B cell (primary cell): ENCODE measurements around the gene CAMK2B. TPM values are rescaled to one million over a fixed set of nuclear protein-coding genes. Genes with fewer than 3 reads are reported as not detected.

Source experiments
- ATAC-seq: fragments of 200-7000 bp; cut with Tn5 transposase; one replicate; pipeline ENCODE4 v1.10.0; 2021; ENCODE audit warnings: low read depth, mild to moderate bottlenecking, moderate number of reproducible peaks, moderate library complexity
- CTCF ChIA-PET: fragments of 350-600 bp; sonication (Branson Sonifier 250); formaldehyde crosslinking; loops from one replicate; lab custom pipeline; 2021; ENCODE audit warnings: antibody characterized with exemption, inconsistent platforms; lab: Charles Lee
- POLR2A ChIA-PET: fragments of 350-600 bp; sonication (Branson Sonifier 250); formaldehyde crosslinking; loops from one replicate; lab custom pipeline; 2021; ENCODE audit warnings: antibody characterized with exemption; lab: Charles Lee
- DNase-seq: peaks from one replicate; pipeline ENCODE4 v3.0.0; 2013
- H2AFZ ChIP-seq: 2 replicates; pipeline ENCODE4 v1.6.1; 2012; ENCODE audit warnings: mild to moderate bottlenecking, low read depth, low read length; ENCODE audit not compliant: insufficient read depth, poor library complexity, severe bottlenecking
- H3K27ac ChIP-seq, 2 donors: 1 replicate in 1 of 2; 2 replicates in 1 of 2; pipeline ENCODE4 v1.5.1; 2012 to 2013; ENCODE audit warnings: low read length in 2 of 2, mild to moderate bottlenecking in 2 of 2, moderate library complexity in 1 of 2
- H3K27me3 ChIP-seq, 4 experiments: fragments of 200-600 bp in 1 of 4; sonication (generic) in 1 of 4; replicated peaks in 1 of 4; 1 replicate in 2 of 4; 2 replicates in 2 of 4; pipeline versions ENCODE4 v1.6.1 to v1.7.0; 2013 to 2016; ENCODE audit warnings: low read length in 3 of 4, mild to moderate bottlenecking in 2 of 4, mixed read lengths in 1 of 4, moderate library complexity in 1 of 4; ENCODE audit not compliant: insufficient read depth in 4 of 4, control insufficient read depth in 3 of 4; ENCODE audit errors: control extremely low read depth in 1 of 4
- H3K36me3 ChIP-seq, 2 experiments: replicated peaks in 1 of 2; 1 replicate in 1 of 2; 2 replicates in 1 of 2; pipeline versions ENCODE4 v1.6.1 to v1.7.1; 2013; ENCODE audit warnings: low read length in 1 of 2; ENCODE audit not compliant: insufficient read depth in 2 of 2, control insufficient read depth in 1 of 2; ENCODE audit errors: control extremely low read depth in 1 of 2, extremely low read depth in 1 of 2
- H3K4me1 ChIP-seq, 2 donors: fragments of 200-600 bp in 1 of 2; sonication (generic) in 1 of 2; 1 replicate in 1 of 2; 2 replicates in 1 of 2; pipeline versions ENCODE4 v1.5.1 to v1.6.1; 2013 to 2017; ENCODE audit warnings: low read length in 2 of 2; ENCODE audit not compliant: control insufficient read depth in 2 of 2, insufficient read depth in 2 of 2
- H3K4me2 ChIP-seq: replicated peaks from 2 replicates; pipeline ENCODE3; 2012; ENCODE audit warnings: mild to moderate bottlenecking, low read depth, low read length; ENCODE audit not compliant: poor library complexity, severe bottlenecking
- H3K4me3 ChIP-seq, 5 experiments: fragments of 200-600 bp in 1 of 5; sonication (generic) in 1 of 5; 1 replicate in 3 of 5; 2 replicates in 2 of 5; pipeline versions ENCODE4 v1.5.1 to v1.7.0; 2011 to 2016; ENCODE audit warnings: low read length in 4 of 5, mild to moderate bottlenecking in 4 of 5, low read depth in 2 of 5, control low read depth in 1 of 5, moderate library complexity in 1 of 5; ENCODE audit not compliant: insufficient read depth in 1 of 5; ENCODE audit errors: control extremely low read depth in 1 of 5, extremely low read depth in 1 of 5
- H3K79me2 ChIP-seq: fragments of 200-600 bp; sonication (generic); one replicate; pipeline ENCODE4 v1.6.0; 2016; ENCODE audit warnings: low read length; ENCODE audit not compliant: control insufficient read depth, insufficient read depth
- H3K9ac ChIP-seq: fragments of 200-600 bp; sonication (generic); 2 replicates; pipeline ENCODE4 v1.6.1; 2017; ENCODE audit warnings: mild to moderate bottlenecking, low read length, moderate library complexity
- H3K9me3 ChIP-seq, 3 donors: one replicate each; pipeline versions ENCODE4 v1.6.1 to v1.7.1; 2013; ENCODE audit warnings: low read length in 2 of 3; ENCODE audit not compliant: control insufficient read depth in 2 of 3, insufficient read depth in 1 of 3; ENCODE audit errors: control extremely low read depth in 1 of 3
- H4K20me1 ChIP-seq: 2 replicates; pipeline ENCODE4 v1.6.0; 2012; ENCODE audit warnings: mild to moderate bottlenecking, low read length; ENCODE audit not compliant: insufficient read depth, control insufficient read depth, poor library complexity, severe bottlenecking
- H3K27ac Mint-ChIP-seq: one replicate; pipeline ENCODE4 v1.8.0; 2021; ENCODE audit warnings: mixed read lengths
- H3K27me3 Mint-ChIP-seq: one replicate; pipeline ENCODE4 v1.8.0; 2021; ENCODE audit warnings: mixed read lengths
- H3K4me1 Mint-ChIP-seq: one replicate; pipeline ENCODE4 v1.8.0; 2021; ENCODE audit warnings: mixed read lengths
- H3K4me3 Mint-ChIP-seq: one replicate; pipeline ENCODE4 v1.8.0; 2021; ENCODE audit warnings: mixed read lengths
- H3K9me3 Mint-ChIP-seq: one replicate; pipeline ENCODE4 v1.8.0; 2022; ENCODE audit warnings: mixed read lengths; ENCODE audit not compliant: insufficient read depth
- EZH2 ChIP-seq: IDR thresholded peaks from 2 replicates; pipeline ENCODE4 v1.6.1; 2012; ENCODE audit warnings: borderline replicate concordance, low read depth, mild to moderate bottlenecking, moderate library complexity, low read length; ENCODE audit not compliant: insufficient read depth, poor library complexity, severe bottlenecking
- WGBS: methylation state at CpG from one replicate; pipeline ENCODE4 v1.1.5; 2013; ENCODE audit warnings: missing lambda C conversion rate; ENCODE audit not compliant: insufficient coverage; 5-methylcytosine and 5-hydroxymethylcytosine counted together
- intact Hi-C: fragments of 100-400 bp; cut with micrococcal nuclease; formaldehyde crosslinking; loops from one replicate; pipeline ENCODE4 v1.10.0; 2022
- polyA plus RNA-seq: library from polyadenylated mRNA; depleted of rRNA; stranded (reverse); fragments of >200 nt; gene quantifications from 2 replicates; pipeline ENCODE4 v1.2.3, GENCODE V29; 2012
- total RNA-seq, 2 donors: library from RNA; stranded (reverse); fragments of 120-200 nt in 1 of 2; gene quantifications; 1 replicate in 1 of 2; 2 replicates in 1 of 2; pipeline versions ENCODE4 v1.2.3 to v1.2.4, GENCODE V29; 2013 to 2022
- TF ChIP-seq, protein P1 (sequence below): fragments of 200-600 bp; IDR thresholded peaks from one replicate; pipeline ENCODE4 v1.8.0; 2022; ENCODE audit warnings: antibody characterized with exemption, mild to moderate bottlenecking

Gene CAMK2B
- total and polyA plus RNA-seq, 2 donors (not counting 1 experiment from before 2014, with no cell fraction given) = 0.42 TPM; not detected in 1

DNA sequence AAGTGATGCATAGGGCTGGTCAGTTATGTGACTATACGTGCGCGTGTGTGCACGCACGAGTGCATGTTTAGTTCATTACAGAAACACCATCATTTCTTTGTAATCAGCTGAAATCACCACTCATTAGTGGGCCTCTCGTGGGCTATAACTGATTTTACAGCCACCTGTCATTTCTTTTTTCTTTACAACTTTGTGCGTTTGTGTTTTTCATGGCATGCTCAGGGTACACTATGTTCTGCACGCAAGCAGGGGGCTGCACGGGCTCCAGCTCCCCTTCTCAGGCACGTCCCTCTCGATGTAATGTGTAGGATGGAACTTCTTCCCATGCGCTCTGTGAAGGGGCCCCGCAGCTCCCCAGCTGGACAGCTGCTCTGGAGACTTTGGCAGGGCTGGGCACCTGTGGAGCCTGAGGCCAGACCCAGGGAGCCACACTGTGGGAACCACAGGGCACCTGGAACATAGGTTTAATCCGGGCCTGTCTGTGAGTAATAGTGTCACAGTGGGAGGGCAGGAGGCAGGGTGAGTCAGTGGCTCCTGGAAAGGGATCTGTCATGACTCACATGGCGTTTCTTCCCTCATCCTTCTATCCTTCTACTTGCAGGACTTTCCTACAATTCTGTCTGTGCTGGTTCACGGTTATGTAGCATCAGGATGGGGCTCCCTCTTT is 141.1 kb downstream of the CAMK2B start:
- Histone ChIP-seq H3K27ac (no peak overlapping the region), H3K4me2 (no peak overlapping the region), H3K4me3 (no peak overlapping the region), H3K4me1 (no peaks in the 10 kb centered on the region), H2AFZ (peak overlapping the region; percentile 1), H3K9me3 (peaks cover 0 to 8% (median 0%) of the 10 kb centered on the region in 3 donors), H3K36me3 (no peaks in the 10 kb centered on the region), H3K9ac (no peak overlapping the region), H4K20me1 (no peaks in the 10 kb centered on the region), H3K27me3 (peaks cover 0 to 6% (median 0%) of the 10 kb centered on the region in 4 experiments), H3K79me2 (no peaks in the 10 kb centered on the region)
- H3K9me3 Mint-ChIP-seq = peaks cover 2% of the 10 kb centered on the region
- H3K27me3 Mint-ChIP-seq = peaks cover 16% of the 10 kb centered on the region
- no peak overlapping the region for H3K27ac Mint-ChIP-seq
- no peak for TF ChIP-seq EZH2
- TF ChIP-seq, protein P1, sequence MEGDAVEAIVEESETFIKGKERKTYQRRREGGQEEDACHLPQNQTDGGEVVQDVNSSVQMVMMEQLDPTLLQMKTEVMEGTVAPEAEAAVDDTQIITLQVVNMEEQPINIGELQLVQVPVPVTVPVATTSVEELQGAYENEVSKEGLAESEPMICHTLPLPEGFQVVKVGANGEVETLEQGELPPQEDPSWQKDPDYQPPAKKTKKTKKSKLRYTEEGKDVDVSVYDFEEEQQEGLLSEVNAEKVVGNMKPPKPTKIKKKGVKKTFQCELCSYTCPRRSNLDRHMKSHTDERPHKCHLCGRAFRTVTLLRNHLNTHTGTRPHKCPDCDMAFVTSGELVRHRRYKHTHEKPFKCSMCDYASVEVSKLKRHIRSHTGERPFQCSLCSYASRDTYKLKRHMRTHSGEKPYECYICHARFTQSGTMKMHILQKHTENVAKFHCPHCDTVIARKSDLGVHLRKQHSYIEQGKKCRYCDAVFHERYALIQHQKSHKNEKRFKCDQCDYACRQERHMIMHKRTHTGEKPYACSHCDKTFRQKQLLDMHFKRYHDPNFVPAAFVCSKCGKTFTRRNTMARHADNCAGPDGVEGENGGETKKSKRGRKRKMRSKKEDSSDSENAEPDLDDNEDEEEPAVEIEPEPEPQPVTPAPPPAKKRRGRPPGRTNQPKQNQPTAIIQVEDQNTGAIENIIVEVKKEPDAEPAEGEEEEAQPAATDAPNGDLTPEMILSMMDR = no peak
- intact Hi-C loops = no loop called here
- DNase-seq (no peak), ATAC-seq (no peak)
- 89% methylated on average over 10 of the region's 16 CpGs for WGBS
- POLR2A ChIA-PET = no interaction called here
- no peak overlapping the region for H3K4me3 Mint-ChIP-seq
- no peaks in the 10 kb centered on the region for H3K4me1 Mint-ChIP-seq
- CTCF ChIA-PET = no interaction called here

- H3K79me2 ChIP-seq = no peaks in the 10 kb centered on the region
- H2AFZ ChIP-seq = no peak overlapping the region
- H3K27ac ChIP-seq = no peak overlapping the region
- H3K9me3 ChIP-seq = peaks cover 0 to 8% (median 0%) of the 10 kb centered on the region in 3 donors
- no peaks in the 10 kb centered on the region for H3K4me1 Mint-ChIP-seq
- H3K4me1 ChIP-seq = no peaks in the 10 kb centered on the region
- TF ChIP-seq EZH2 = no peak
- TF ChIP-seq, protein P1 = no peak
- intact Hi-C loops = no loop called here
- H3K9me3 Mint-ChIP-seq = peaks cover 2% of the 10 kb centered on the region
- ChIA-PET CTCF (interaction anchor here (1.0 kb wide), 1 partner anchor 14 kb away, joined by 3 read pairs; no protein-coding TSS in a partner anchor), POLR2A (no interaction called here)
- H3K4me2 ChIP-seq = no peak overlapping the region
- no peaks in the 10 kb centered on the region for H4K20me1 ChIP-seq
- H3K4me3 Mint-ChIP-seq = no peak overlapping the region
- DNase-seq = no peak
- H3K27ac Mint-ChIP-seq = no peak overlapping the region
- H3K27me3 ChIP-seq = peaks cover 0 to 6% (median 0%) of the 10 kb centered on the region in 4 experiments
- no peak overlapping the region for H3K4me3 ChIP-seq
- H3K36me3 ChIP-seq = no peaks in the 10 kb centered on the region
- H3K9ac ChIP-seq = no peak overlapping the region
- 57% methylated on average over 1 of the region's 2 CpGs for WGBS
- peaks cover 22% of the 10 kb centered on the region for H3K27me3 Mint-ChIP-seq
- no peak for ATAC-seq
Measured at GRCh38 chr7:44183386-44183785, 142.0 kb downstream of the CAMK2B start.
